RWPE2 (cell line): Measurements from ENCODE around the gene UBLCP1.

ENCODE experiments used
- ATAC-seq: fragments of 200-7000 bp; cut with Tn5 transposase; 3 replicates; pipeline ENCODE4 v1.9.1; 2021; ENCODE audit warnings: low read depth
- DNase-seq: peaks from one replicate; pipeline ENCODE4 v3.0.0-alpha.2; 2020; ENCODE audit warnings: low spot score
- H3K27ac ChIP-seq: fragments of 450-650 bp; 2 replicates; pipeline ENCODE4 v1.5.1; 2017; ENCODE audit warnings: mild to moderate bottlenecking; ENCODE audit not compliant: poor library complexity, severe bottlenecking
- H3K27me3 ChIP-seq: fragments of 250-450 bp; sonication (Bioruptor Pico); 2 replicates; pipeline ENCODE4 v1.5.1; 2021; ENCODE audit warnings: mild to moderate bottlenecking, moderate library complexity; ENCODE audit not compliant: insufficient read depth, poor library complexity, severe bottlenecking
- H3K36me3 ChIP-seq: fragments of 250-450 bp; sonication (Bioruptor Pico); 2 replicates; pipeline ENCODE4 v1.5.1; 2020; ENCODE audit warnings: low read depth, mild to moderate bottlenecking, moderate library complexity
- H3K4me1 ChIP-seq: fragments of 250-450 bp; sonication (Bioruptor Pico); 2 replicates; pipeline ENCODE4 v1.5.1; 2021; ENCODE audit warnings: mild to moderate bottlenecking, moderate library complexity; ENCODE audit not compliant: insufficient read depth, poor library complexity, severe bottlenecking
- H3K4me3 ChIP-seq: fragments of 250-450 bp; sonication (Bioruptor Pico); 2 replicates; pipeline ENCODE4 v1.5.1; 2021; ENCODE audit warnings: mild to moderate bottlenecking, moderate library complexity; ENCODE audit not compliant: severe bottlenecking
- H3K9me3 ChIP-seq: fragments of 250-450 bp; sonication (Bioruptor Pico); 2 replicates; pipeline ENCODE4 v1.5.1; 2021; ENCODE audit warnings: mild to moderate bottlenecking, moderate library complexity; ENCODE audit not compliant: severe bottlenecking
- CTCF ChIP-seq: fragments of 450-650 bp; IDR thresholded peaks from one replicate; pipeline ENCODE4 v1.5.1; 2017; ENCODE audit warnings: mild to moderate bottlenecking, moderate library complexity; ENCODE audit not compliant: poor library complexity, severe bottlenecking

Gene UBLCP1

DNA sequence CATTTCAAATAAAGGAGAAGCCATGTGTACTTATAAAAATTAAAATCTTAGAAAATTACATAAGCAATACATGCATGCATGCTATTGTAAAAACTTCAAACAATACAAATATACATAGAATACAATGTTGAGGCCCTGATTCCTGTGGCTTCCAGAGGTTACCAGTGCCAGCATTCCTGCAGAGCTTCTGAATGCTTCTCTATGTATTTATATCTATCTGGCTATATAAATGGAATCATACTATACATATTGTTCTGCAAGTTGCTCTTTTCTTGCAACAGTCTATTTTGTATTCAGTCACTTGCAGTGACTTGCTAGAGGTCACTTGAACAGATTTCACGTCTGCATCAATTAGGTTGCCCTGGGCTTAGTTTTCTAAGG is 70.4 kb downstream of the UBLCP1 start:
- DNase-seq (no peak), ATAC-seq (no peak)
- H3K9me3 ChIP-seq, result no peaks in the 10 kb centered on the region
- H3K4me3 ChIP-seq, result no peak overlapping the region
- TF ChIP-seq CTCF, result no peak
- no peak overlapping the region for H3K27ac ChIP-seq
- peaks cover 24% of the 10 kb centered on the region for H3K4me1 ChIP-seq
- H3K27me3 ChIP-seq, result no peaks in the 10 kb centered on the region
- H3K36me3 ChIP-seq, result no peaks in the 10 kb centered on the region; the same call in 1 of the 2 replicates
